Measurements from ENCODE around the gene ABLIM2.

ABLIM2 gene

GRCh38 chr4:8173492-8174242 is 15.1 kb upstream of the ABLIM2 start:
- peak in 1 of 2 experiments; percentile 30 for DNase-seq

GRCh38 chr4:8171984-8172924 is 13.6 kb upstream of the ABLIM2 start:
- no peak for DNase-seq

GRCh38 chr4:8171266-8171665 is 12.7 kb upstream of the ABLIM2 start:
- DNase-seq: no peak

- DNase-seq: no peak
Observed at GRCh38 chr4:8170341-8170740, 11.7 kb upstream of the ABLIM2 start.

- DNase-seq: no peak
Observed at GRCh38 chr4:8169763-8170162, 11.2 kb upstream of the ABLIM2 start.

GRCh38 chr4:8168832-8169598 is 10.4 kb upstream of the ABLIM2 start:
- DNase-seq: no peak

GRCh38 chr4:8168232-8168631 is 9.6 kb upstream of the ABLIM2 start:
- DNase-seq: no peak

- DNase-seq: no peak
Observed at GRCh38 chr4:8167815-8168214, 9.2 kb upstream of the ABLIM2 start.

GRCh38 chr4:8167291-8167690 is 8.7 kb upstream of the ABLIM2 start:
- no peak for DNase-seq

GRCh38 chr4:8165374-8165896 is 6.8 kb upstream of the ABLIM2 start:
- peak; percentile 37 to 83 for DNase-seq

- DNase-seq: no peak
Observed at GRCh38 chr4:8164687-8165086, 6.1 kb upstream of the ABLIM2 start.

- no peak for DNase-seq
Observed at GRCh38 chr4:8164194-8164565, 5.6 kb upstream of the ABLIM2 start.

GRCh38 chr4:8163436-8164193 is 5.0 kb upstream of the ABLIM2 start:
- no peak for DNase-seq

- DNase-seq: no peak
Observed at GRCh38 chr4:8163026-8163425, 4.4 kb upstream of the ABLIM2 start.

GRCh38 chr4:8162625-8163024 is 4.0 kb upstream of the ABLIM2 start:
- DNase-seq: no peak

GRCh38 chr4:8160572-8160971 is 2.0 kb upstream of the ABLIM2 start:
- no peak for DNase-seq

- no peak for DNase-seq
Observed at GRCh38 chr4:8160233-8160560, 1.6 kb upstream of the ABLIM2 start.

GRCh38 chr4:8159537-8160232 is 1.1 kb upstream of the ABLIM2 start:
- peak in 1 of 2 experiments; percentile 48 for DNase-seq

GRCh38 chr4:8157944-8158709 is 486 bp downstream of the ABLIM2 start:
- DNase-seq: no peak

GRCh38 chr4:8157496-8157895 is 1.1 kb downstream of the ABLIM2 start:
- no peak for DNase-seq

- peak in 1 of 2 experiments; percentile 32 for DNase-seq
Observed at GRCh38 chr4:8156617-8157016, 2.0 kb downstream of the ABLIM2 start.
